Measurements from ENCODE around the gene TLR5.

Gene TLR5, protein sequence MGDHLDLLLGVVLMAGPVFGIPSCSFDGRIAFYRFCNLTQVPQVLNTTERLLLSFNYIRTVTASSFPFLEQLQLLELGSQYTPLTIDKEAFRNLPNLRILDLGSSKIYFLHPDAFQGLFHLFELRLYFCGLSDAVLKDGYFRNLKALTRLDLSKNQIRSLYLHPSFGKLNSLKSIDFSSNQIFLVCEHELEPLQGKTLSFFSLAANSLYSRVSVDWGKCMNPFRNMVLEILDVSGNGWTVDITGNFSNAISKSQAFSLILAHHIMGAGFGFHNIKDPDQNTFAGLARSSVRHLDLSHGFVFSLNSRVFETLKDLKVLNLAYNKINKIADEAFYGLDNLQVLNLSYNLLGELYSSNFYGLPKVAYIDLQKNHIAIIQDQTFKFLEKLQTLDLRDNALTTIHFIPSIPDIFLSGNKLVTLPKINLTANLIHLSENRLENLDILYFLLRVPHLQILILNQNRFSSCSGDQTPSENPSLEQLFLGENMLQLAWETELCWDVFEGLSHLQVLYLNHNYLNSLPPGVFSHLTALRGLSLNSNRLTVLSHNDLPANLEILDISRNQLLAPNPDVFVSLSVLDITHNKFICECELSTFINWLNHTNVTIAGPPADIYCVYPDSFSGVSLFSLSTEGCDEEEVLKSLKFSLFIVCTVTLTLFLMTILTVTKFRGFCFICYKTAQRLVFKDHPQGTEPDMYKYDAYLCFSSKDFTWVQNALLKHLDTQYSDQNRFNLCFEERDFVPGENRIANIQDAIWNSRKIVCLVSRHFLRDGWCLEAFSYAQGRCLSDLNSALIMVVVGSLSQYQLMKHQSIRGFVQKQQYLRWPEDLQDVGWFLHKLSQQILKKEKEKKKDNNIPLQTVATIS

DNA sequence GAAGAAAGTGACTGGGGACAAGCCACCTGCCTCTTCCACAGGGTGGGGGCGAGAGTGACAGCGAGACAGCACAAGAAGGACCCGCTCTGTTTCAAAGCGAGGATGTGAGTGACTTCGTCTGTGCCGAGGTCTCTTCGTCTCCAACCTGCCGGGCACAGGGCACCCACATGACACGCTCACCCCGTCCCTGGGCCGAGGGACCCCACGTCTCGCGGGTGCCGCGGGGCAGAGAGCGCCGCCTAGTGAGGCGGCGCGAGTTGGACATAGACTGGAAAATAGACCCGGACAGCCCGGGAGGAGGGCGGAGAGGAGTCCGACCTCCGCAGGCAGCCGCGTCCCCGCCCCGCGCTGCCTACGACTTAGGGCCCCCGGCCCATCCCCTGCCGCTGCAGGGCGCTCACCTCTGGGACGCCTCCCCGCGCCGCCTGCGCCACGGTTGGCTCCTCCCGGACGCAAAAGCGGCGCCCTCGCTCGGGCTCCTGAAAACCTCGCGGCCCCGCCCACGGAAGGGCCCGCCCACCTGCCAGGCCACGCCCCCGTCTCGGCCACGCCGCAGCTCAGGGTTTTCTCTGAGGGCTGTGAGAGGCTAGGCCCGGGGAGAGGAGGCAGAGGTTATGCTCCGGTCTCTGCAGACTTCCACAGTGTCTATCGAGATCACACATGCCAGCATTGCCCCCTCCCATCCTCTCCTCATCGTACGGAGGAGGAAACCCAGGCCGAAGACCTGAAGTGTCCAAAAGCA is at the start of gene TLR5:
TSS of gene TLR5 (minus strand) at position 454 of the 742 bp plus-strand sequence. CDS start 30,217 bp downstream, outside the sequence.
- Histone ChIP-seq H3K27me3 (ENCODE audit: insufficient read depth, low read length) (no peaks in the 10 kb centered on the region), H3K9me3 (ENCODE audit: low read length) (no peaks in the 10 kb centered on the region), H3K4me3 (ENCODE audit: low read length) (peak within 1 kb of the TSS; percentile 47), H3K36me3 (ENCODE audit: insufficient read depth, low read length) (no peaks in the 10 kb centered on the region), H3K4me1 (ENCODE audit: insufficient read depth, low read length) (no peaks in the 10 kb centered on the region), H2AFZ (ENCODE audit: low read depth, low read length) (peak within 1 kb of the TSS; percentile 11)

DNA sequence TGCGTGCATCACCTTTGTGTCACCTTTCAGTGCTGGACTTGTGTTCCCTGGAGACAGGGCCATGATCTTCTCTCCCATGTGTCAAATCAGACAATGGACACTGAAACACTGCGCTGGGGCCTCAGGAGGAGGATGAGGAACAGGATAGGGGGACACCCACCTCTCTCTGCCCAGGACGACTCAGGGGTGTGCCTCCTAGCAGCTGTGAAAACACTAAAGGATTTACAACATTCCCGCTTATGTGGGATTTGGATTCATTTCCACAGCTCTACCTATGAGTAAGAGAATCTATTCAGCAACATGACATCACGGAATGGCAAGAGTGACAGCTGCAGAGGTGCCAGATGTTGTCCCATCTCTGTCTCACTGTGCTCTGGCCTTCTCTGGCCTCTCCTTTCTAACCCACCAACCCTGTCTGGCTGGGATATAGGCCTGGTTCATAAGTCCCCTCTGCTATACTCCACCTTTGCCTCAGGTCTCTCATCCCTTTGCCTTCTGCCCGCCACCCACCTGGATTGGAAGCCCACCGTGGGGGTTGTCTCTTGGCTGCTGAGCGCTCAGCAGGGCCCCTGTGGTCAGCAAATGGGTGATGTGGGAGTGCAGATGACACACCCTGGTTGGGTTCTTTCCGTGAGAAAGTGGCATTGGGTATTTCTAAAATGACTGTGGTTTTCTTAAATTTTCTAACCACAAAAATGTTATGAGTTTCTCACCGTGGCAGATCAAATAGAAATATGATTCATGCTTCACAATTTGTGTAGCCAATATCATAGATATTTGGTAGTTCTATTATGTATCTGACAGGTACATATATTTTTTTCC is 47.1 kb upstream of the TLR5 start:
- H3K27me3 ChIP-seq (ENCODE audit: insufficient read depth, low read length) = no peaks in the 10 kb centered on the region

DNA sequence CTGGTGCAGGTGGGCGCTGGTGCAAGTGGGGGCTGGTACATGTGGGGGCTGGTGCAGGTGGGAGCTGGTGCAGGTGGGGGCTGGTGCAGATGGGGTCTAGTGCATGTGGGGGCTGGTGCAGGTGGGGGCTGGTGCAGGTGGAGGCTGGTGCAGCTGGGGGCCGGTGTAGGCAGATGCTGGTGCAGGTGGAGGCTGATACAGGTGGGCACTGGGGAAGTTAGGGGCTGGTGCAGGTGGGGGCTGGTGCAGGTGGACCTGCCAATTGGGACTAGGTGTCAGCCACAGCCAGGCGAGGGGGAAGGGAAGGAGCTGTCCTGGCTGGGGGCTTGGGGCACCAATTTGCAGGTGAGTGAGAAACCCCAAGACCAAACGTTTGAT is 46.5 kb upstream of the TLR5 start:
- Histone ChIP-seq H3K27me3 (ENCODE audit: insufficient read depth, low read length) (no peaks in the 10 kb centered on the region), H3K36me3 (ENCODE audit: insufficient read depth, low read length) (no peaks in the 10 kb centered on the region), H2AFZ (ENCODE audit: low read depth, low read length) (no peak overlapping the region), H3K4me1 (ENCODE audit: insufficient read depth, low read length) (no peaks in the 10 kb centered on the region), H3K9me3 (ENCODE audit: low read length) (no peaks in the 10 kb centered on the region), H3K4me3 (ENCODE audit: low read length) (no peak overlapping the region)

More for the DNA sequence above, 47.1 kb upstream of the TLR5 start:
- no peaks in the 10 kb centered on the region for H3K9me3 ChIP-seq (ENCODE audit: low read length)
- H3K4me3 ChIP-seq (ENCODE audit: low read length) = no peak overlapping the region
- no peaks in the 10 kb centered on the region for H3K36me3 ChIP-seq (ENCODE audit: insufficient read depth, low read length)
- H3K4me1 ChIP-seq (ENCODE audit: insufficient read depth, low read length) = no peaks in the 10 kb centered on the region
- no peak overlapping the region for H2AFZ ChIP-seq (ENCODE audit: low read depth, low read length)

DNA sequence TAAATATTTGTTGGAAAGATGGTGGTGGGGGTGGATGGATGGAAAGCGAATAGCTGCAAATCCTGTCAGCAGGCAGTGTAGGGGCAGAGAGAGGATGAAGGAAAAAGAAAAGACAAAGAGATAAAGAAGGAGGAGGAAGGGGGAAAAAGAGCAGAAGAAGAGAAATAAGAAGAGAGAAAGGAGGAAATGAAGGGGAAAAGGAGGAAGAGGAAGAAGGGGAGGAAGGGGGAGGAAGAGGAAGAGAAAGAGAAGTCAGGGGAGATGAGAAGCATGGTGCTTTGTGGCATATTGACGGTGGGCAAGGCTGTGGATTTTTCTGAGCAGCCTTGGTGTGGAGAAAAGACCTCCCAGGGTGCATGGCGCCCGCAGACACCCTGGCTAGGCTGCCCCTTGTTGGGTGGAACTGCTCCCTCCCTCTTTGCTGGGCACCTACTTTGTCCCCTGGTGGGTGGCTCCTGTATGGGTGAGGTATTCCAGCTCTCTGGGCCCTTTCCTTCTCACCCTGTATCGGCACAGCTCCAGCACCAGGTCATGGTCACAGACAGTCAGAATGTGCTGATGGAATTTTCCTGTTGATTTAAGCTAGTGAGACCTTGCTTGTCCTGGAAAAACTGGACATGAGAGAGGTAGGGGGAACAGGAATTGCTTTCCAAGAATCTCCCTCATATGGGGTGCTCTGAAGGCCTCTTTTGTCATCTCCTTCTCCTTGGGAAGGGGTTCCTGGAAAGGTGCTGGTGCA is 45.7 kb upstream of the TLR5 start:
- Histone ChIP-seq H3K27me3 (ENCODE audit: insufficient read depth, low read length) (no peaks in the 10 kb centered on the region), H2AFZ (ENCODE audit: low read depth, low read length) (no peak overlapping the region), H3K36me3 (ENCODE audit: insufficient read depth, low read length) (no peaks in the 10 kb centered on the region), H3K9me3 (ENCODE audit: low read length) (no peaks in the 10 kb centered on the region), H3K4me3 (ENCODE audit: low read length) (no peak overlapping the region), H3K4me1 (ENCODE audit: insufficient read depth, low read length) (no peaks in the 10 kb centered on the region)

DNA sequence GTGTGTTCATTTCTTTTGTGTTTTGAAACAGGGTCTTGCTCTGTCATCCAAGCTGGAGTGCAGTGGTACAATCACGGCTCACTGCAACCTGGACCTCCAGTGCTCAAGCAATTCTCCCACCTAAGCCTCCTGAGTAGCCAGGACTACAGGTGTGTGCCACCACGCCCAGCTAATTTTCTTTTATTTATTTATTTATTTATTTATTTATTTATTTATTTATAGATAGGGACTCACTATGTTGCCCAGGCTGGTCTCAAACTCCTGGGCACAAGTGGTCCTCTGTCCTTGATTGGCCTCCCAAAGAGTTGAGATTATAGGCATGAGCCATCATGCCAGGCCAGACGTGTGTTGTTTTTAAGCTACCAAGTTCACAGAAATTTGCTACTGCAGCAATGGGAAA is 43.8 kb upstream of the TLR5 start:
- no peak overlapping the region for H3K4me3 ChIP-seq (ENCODE audit: low read length)
- no peaks in the 10 kb centered on the region for H3K4me1 ChIP-seq (ENCODE audit: insufficient read depth, low read length)
- H3K9me3 ChIP-seq (ENCODE audit: low read length) = no peaks in the 10 kb centered on the region
- no peaks in the 10 kb centered on the region for H3K27me3 ChIP-seq (ENCODE audit: insufficient read depth, low read length)
- H2AFZ ChIP-seq (ENCODE audit: low read depth, low read length) = no peak overlapping the region
- H3K36me3 ChIP-seq (ENCODE audit: insufficient read depth, low read length) = no peaks in the 10 kb centered on the region

DNA sequence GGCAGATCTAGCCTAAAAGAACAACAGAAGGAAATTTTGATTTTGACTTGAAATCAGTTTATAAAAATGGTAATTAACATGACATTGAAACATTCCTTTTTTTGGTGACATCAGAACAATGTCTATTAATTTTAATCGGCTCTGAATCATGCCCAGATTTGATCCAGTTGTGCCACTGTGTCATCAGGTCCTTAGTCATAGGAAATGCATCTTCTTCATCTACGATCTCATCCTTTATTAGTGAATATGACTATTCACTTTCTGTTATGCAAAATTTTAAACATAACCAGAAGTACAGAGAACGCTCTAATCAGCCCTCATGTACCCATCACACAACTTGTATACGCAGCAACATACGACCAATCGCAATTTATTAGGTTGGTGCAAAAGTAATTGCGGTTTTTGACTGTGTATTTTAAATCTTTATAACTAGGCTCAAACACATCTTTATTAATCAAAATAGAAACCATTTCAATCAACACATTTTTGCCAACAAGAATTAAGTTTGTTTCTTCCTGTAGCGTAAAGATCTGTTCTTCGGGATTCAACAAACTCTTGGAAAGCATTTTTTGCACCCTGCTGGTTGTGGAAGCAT is 40.3 kb upstream of the TLR5 start:
- Histone ChIP-seq H2AFZ (ENCODE audit: low read depth, low read length) (no peak overlapping the region), H3K9me3 (ENCODE audit: low read length) (no peaks in the 10 kb centered on the region), H3K4me1 (ENCODE audit: insufficient read depth, low read length) (no peaks in the 10 kb centered on the region), H3K27me3 (ENCODE audit: insufficient read depth, low read length) (no peaks in the 10 kb centered on the region), H3K4me3 (ENCODE audit: low read length) (no peak overlapping the region), H3K36me3 (ENCODE audit: insufficient read depth, low read length) (no peaks in the 10 kb centered on the region)

DNA sequence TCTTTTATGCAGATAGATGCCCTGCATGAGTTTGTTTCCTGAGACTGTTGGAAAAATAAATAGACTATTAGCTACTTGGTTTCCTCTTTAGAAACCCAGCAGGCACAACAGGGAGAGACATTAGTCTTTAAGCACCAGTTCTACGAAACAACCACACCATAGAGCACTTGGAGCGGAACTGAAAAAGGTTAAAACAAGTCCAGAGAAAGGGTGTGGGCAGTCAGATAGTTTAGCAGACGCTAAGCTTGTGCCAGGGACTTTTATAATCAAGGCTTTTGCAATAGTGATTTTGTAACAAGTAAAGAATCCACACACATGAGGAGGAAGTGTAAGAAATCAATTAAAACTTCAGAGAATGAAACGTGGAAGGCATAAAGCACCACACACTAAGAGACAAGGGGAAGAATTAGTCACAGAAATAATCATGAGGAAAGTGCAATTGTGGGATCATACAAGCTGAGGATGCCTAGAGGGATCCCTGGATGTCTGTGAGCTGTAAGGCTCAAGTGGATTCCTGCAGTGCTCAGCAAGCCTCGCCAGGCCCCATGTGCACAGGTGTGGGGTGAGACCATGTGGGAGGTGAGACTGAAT is 37.8 kb upstream of the TLR5 start:
- Histone ChIP-seq H2AFZ (ENCODE audit: low read depth, low read length) (no peak overlapping the region), H3K27me3 (ENCODE audit: insufficient read depth, low read length) (no peaks in the 10 kb centered on the region), H3K4me1 (ENCODE audit: insufficient read depth, low read length) (no peaks in the 10 kb centered on the region), H3K4me3 (ENCODE audit: low read length) (no peak overlapping the region), H3K9me3 (ENCODE audit: low read length) (no peaks in the 10 kb centered on the region), H3K36me3 (ENCODE audit: insufficient read depth, low read length) (no peaks in the 10 kb centered on the region)

DNA sequence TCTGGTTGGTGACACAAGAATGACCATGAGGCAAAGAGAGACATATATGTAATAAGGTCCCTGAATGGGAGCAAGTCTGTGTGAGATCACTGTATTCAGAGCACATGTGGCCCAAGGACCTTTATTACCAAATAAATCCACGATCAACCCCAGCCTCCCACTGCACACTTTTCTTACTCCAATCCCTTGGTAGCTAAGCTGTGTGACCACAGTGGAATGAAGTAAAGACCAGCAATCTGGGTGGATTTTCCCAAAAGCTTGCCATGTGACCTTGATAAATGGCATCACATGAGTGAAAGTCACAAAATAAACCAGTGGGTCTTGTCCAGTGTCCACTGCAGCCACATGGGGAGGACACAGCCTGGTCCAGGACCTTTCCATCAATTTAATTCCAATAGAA is 36.7 kb upstream of the TLR5 start:
- Histone ChIP-seq H3K4me1 (ENCODE audit: insufficient read depth, low read length) (no peaks in the 10 kb centered on the region), H3K4me3 (ENCODE audit: low read length) (no peak overlapping the region), H3K27me3 (ENCODE audit: insufficient read depth, low read length) (no peaks in the 10 kb centered on the region), H2AFZ (ENCODE audit: low read depth, low read length) (no peak overlapping the region), H3K9me3 (ENCODE audit: low read length) (no peaks in the 10 kb centered on the region), H3K36me3 (ENCODE audit: insufficient read depth, low read length) (no peaks in the 10 kb centered on the region)

DNA sequence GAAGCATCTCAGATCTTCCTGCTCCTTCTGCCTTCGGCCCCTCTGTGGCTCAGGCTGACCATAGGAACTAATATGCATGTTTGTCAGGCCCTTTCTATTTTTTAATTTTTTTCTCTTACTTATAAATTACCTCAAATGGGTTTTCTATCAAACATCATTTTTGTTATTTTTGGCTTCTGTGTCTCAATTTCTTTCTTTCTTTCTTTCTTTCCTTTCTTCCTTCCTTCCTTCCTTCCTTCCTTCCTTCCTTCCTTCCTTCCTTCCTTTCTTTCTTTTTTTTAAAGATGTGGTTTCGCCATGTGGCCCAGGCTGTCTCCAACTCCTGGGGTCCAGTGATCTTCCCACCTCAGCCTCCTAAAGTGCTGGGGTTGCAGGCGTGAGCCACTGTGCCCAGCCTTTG is 36.2 kb upstream of the TLR5 start:
- Histone ChIP-seq H3K9me3 (ENCODE audit: low read length) (no peaks in the 10 kb centered on the region), H3K4me3 (ENCODE audit: low read length) (no peak overlapping the region), H2AFZ (ENCODE audit: low read depth, low read length) (no peak overlapping the region), H3K36me3 (ENCODE audit: insufficient read depth, low read length) (no peaks in the 10 kb centered on the region), H3K27me3 (ENCODE audit: insufficient read depth, low read length) (no peaks in the 10 kb centered on the region), H3K4me1 (ENCODE audit: insufficient read depth, low read length) (no peaks in the 10 kb centered on the region)

DNA sequence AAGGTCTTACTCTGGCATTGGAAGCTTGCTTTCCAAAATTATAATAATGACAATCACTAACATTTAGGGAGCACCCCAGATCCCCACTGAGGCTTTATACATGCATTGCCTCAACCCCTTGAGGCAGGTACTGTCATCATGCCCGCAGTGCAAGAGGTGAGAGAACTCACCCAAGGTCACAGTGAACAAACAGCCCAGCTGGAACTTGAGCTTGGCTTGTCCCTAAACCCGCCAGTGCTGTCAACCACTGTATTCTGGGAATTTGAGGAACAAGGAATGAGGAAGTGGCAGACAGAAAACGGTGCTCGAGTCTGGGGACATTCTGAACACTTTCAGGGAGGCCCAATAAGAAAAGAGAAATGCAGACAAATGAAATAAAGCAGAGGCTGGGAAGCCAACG is 34.6 kb upstream of the TLR5 start:
- H3K4me3 ChIP-seq (ENCODE audit: low read length) = no peak overlapping the region
- H3K36me3 ChIP-seq (ENCODE audit: insufficient read depth, low read length) = no peaks in the 10 kb centered on the region
- H3K27me3 ChIP-seq (ENCODE audit: insufficient read depth, low read length) = no peaks in the 10 kb centered on the region
- no peaks in the 10 kb centered on the region for H3K9me3 ChIP-seq (ENCODE audit: low read length)
- H3K4me1 ChIP-seq (ENCODE audit: insufficient read depth, low read length) = no peaks in the 10 kb centered on the region
- no peak overlapping the region for H2AFZ ChIP-seq (ENCODE audit: low read depth, low read length)

DNA sequence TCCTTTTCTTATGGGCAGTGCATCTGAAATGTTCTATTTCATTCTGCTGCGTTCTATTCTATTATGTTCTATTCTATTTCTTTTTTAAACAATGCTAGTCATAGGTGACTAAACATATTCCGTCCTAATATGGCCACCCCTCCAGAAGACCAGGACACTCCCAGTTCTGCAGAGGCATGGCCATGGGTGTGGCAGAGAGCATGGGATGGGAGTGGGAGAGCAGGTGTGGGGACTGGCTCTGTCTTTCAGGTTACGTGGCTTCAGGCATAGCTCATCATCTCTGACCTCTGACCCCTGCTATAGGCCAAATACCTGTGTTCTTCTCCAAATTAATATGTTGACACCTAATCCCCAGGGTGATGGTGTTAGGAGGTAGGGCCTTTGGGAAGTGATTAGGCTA is 33.4 kb upstream of the TLR5 start:
- Histone ChIP-seq H3K9me3 (ENCODE audit: low read length) (no peaks in the 10 kb centered on the region), H3K27me3 (ENCODE audit: insufficient read depth, low read length) (no peaks in the 10 kb centered on the region), H3K36me3 (ENCODE audit: insufficient read depth, low read length) (no peaks in the 10 kb centered on the region), H3K4me3 (ENCODE audit: low read length) (no peak overlapping the region), H2AFZ (ENCODE audit: low read depth, low read length) (no peak overlapping the region), H3K4me1 (ENCODE audit: insufficient read depth, low read length) (no peaks in the 10 kb centered on the region)

Measured in neuron (in vitro differentiated cells).